HL-60 (cell line): ENCODE results near the gene ATP13A1.

Experiments
- CTCF ChIP-seq: IDR thresholded peaks from one replicate; pipeline ENCODE4 v1.5.1; 2011; ENCODE audit warnings: low read length, control low read depth, inconsistent platforms; ENCODE audit not compliant: insufficient read depth
- GABPA ChIP-seq: IDR thresholded peaks from 2 replicates; pipeline ENCODE4 v1.6.1; 2012; ENCODE audit warnings: low read depth
- POLR2AphosphoS5 ChIP-seq: IDR thresholded peaks from 2 replicates; pipeline ENCODE4 v1.6.1; 2012; ENCODE audit warnings: low read depth

- no peak for TF ChIP-seq CTCF
- no peak for TF ChIP-seq POLR2AphosphoS5
- no peak for TF ChIP-seq GABPA
Observed at GRCh38 chr19:19696386-19696785, 32.9 kb upstream of the ATP13A1 start.
